ENCODE results near the gene MYCBPAP.

MYCBPAP gene

GRCh38 chr17:50531428-50532025, 23.3 kb downstream of the MYCBPAP start:
- H3K4me3 ChIP-seq (ENCODE audit: control insufficient read depth, low read depth, low read length), result no peak overlapping the region
- DNase-seq (ENCODE audit: low read depth), result no peak
- TF ChIP-seq CTCF (conservative IDR thresholded peaks at IDR 0.05; ENCODE audit: control insufficient read depth, insufficient read depth, low read depth, low read length), result no peak

DNA sequence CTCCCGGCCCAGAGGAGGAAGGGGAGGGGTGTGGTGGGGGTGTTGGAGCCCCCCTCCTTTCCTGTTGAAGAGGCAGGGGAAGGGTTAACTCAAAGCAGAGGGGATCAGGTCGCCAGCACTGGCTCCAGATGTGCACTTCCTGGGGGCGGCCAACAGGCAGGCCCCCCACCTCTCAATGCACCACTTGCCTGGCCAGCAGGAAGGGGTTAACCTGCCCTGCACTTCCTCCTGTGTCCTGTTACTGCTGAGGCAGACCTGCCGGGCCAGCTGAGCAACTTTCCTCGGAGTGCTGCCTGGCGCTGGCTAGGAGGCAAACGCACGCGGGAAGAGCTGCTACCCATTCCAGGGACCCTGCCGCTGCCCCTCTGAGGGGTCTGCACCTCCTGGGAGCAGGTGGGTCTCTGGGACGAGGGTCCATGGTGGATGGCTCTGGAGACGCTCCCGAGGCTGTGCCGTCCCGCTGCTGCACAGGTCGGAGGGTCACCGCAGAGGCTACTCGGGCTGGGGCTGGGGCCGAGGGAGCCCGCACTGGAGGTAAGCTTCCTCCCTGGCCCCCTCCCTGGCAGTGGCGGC, 24.3 kb downstream of the MYCBPAP start, which contains the start of gene EPN3:
Gene EPN3, plus strand, starts transcription at position 284 of the 573 bp plus-strand sequence. CDS start 3,822 bp downstream, outside the sequence.
- TF ChIP-seq CTCF (conservative IDR thresholded peaks at IDR 0.05; ENCODE audit: control insufficient read depth, insufficient read depth, low read depth, low read length), result no peak
- no peak within 1 kb of the TSS for H3K4me3 ChIP-seq (ENCODE audit: control insufficient read depth, low read depth, low read length)
- no peak for DNase-seq (ENCODE audit: low read depth)

- no peak for DNase-seq (ENCODE audit: low read depth)
- H3K4me3 ChIP-seq (ENCODE audit: control insufficient read depth, low read depth, low read length), result no peak overlapping the region
- no peak for TF ChIP-seq CTCF (conservative IDR thresholded peaks at IDR 0.05; ENCODE audit: control insufficient read depth, insufficient read depth, low read depth, low read length)
Measured at GRCh38 chr17:50533185-50533584, 24.9 kb downstream of the MYCBPAP start.

DNA sequence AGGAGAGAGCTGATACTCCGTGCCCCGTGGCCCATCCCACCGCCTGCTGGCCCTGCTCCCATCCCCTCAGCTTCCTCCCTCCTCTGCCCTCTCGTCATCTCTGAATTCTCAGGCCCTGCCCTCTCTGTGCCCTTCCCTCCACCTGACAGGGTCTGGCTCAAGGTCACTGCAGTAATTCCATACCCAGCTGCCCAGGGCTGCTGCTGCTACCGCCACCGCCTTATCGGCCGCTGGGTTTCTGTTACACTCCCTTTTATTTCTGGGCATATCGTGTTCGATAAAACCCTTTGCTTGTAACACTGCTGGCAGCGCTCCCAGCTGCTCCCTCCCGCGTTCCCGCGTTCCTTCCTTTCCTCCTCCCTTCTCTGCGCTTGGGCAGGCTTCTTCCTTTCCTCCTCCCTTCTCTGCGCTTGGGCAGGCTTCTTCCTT, 25.5 kb downstream of the MYCBPAP start:
- DNase-seq (ENCODE audit: low read depth), result peak; percentile 29
- no peak overlapping the region for H3K4me3 ChIP-seq (ENCODE audit: control insufficient read depth, low read depth, low read length)
- no peak for TF ChIP-seq CTCF (conservative IDR thresholded peaks at IDR 0.05; ENCODE audit: control insufficient read depth, insufficient read depth, low read depth, low read length)

DNA sequence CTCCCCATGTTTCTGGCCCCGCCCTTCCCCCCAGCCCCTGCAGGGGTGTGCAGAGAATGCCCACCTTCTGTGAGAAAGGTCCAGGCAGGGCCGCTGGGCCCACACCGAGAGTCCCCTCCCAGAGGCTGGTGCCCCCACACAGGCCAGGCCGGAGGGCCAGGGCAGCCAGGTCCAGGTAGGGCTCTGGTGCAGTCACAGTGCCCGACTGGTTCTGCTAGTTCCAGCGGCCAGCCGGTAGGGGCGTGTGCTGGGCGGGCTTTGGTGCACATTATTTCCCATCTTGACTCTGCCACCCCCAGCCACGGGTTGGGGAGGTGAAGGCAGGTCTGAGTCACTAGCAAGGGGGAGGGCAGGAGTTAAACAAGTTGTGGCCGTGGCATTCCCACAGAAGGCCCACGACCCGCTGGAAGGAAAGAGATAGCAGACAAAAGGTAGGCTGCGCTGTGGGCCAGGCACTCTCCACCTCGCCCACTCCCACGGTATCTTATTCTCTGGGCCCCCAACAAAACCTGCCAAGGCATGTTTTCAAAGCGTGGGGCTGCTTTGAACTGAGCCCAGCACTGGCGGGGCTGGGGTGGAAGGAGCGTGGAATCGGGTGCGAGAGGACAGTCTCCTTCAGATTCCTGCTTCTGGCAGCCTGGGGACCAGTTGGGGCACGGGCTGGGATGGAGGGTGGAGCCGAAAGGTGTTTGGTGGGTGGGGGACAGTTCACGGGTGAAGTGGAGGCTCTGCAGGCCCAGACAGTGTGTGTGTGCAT, 26.2 kb downstream of the MYCBPAP start:
- DNase-seq (ENCODE audit: low read depth), result peak; percentile 17
- peak; percentile 19 for TF ChIP-seq CTCF (conservative IDR thresholded peaks at IDR 0.05; ENCODE audit: control insufficient read depth, insufficient read depth, low read depth, low read length)
- H3K4me3 ChIP-seq (ENCODE audit: control insufficient read depth, low read depth, low read length), result no peak overlapping the region

GRCh38 chr17:50534979-50535326, 26.7 kb downstream of the MYCBPAP start:
- no peak for DNase-seq (ENCODE audit: low read depth)
- no peak overlapping the region for H3K4me3 ChIP-seq (ENCODE audit: control insufficient read depth, low read depth, low read length)
- TF ChIP-seq CTCF (conservative IDR thresholded peaks at IDR 0.05; ENCODE audit: control insufficient read depth, insufficient read depth, low read depth, low read length), result no peak

All from fibroblast of mammary gland (primary cell).